Stimulated activated CD4-positive, alpha-beta T cell treated with anti-CD3 and anti-CD28 coated beads, TNF-alpha, amount 100 ng/mL, for 48 hours (primary cell): ENCODE measurements around the gene STPG1.
"Not testable (repeated sequence)": the region's sequence is repeated elsewhere in the genome, so short reads cannot be mapped to it uniquely, and the experiment has no call there.

ENCODE experiments used
- DNase-seq, 3 donors: peaks; one replicate each; pipeline ENCODE4 v3.0.0-alpha.2; 2020; ENCODE audit warnings: low read depth in 3 of 3

The STPG1 gene

GRCh38 chr1:24413350-24414163 lies at the start of gene STPG1:
TSS of gene STPG1 (minus strand) at chr1:24413782. CDS start at chr1:24401388, 12,394 bp downstream.
- DNase-seq: peak; percentile 66 to 75 (median 71)

GRCh38 chr1:24462128-24462527 lies 48.5 kb upstream of the STPG1 start:
- DNase-seq: not testable (repeated sequence)

- no peak for DNase-seq
Observed at GRCh38 chr1:24459551-24460266, 46.1 kb upstream of the STPG1 start.

- no peak for DNase-seq
Observed at GRCh38 chr1:24457866-24458265, 44.3 kb upstream of the STPG1 start.

GRCh38 chr1:24455272-24455671 lies 41.7 kb upstream of the STPG1 start:
- DNase-seq: no peak

GRCh38 chr1:24454673-24455072 lies 41.1 kb upstream of the STPG1 start:
- no peak for DNase-seq

- DNase-seq: no peak
Observed at GRCh38 chr1:24452922-24453485, 39.4 kb upstream of the STPG1 start.

GRCh38 chr1:24451746-24452145 lies 38.2 kb upstream of the STPG1 start:
- no peak for DNase-seq

GRCh38 chr1:24450857-24451397 lies 37.3 kb upstream of the STPG1 start:
- DNase-seq: no peak

- no peak for DNase-seq
Observed at GRCh38 chr1:24450316-24450715, 36.7 kb upstream of the STPG1 start.

GRCh38 chr1:24446446-24446845 lies 32.9 kb upstream of the STPG1 start:
- not testable (repeated sequence) for DNase-seq

GRCh38 chr1:24443241-24443656 lies 29.7 kb upstream of the STPG1 start:
- no peak for DNase-seq

GRCh38 chr1:24442764-24443163 lies 29.2 kb upstream of the STPG1 start:
- DNase-seq: no peak

- no peak for DNase-seq
Observed at GRCh38 chr1:24441996-24442668, 28.6 kb upstream of the STPG1 start.

GRCh38 chr1:24441480-24441879 lies 27.9 kb upstream of the STPG1 start:
- no peak for DNase-seq

- no peak for DNase-seq
Observed at GRCh38 chr1:24440436-24440835, 26.9 kb upstream of the STPG1 start.

GRCh38 chr1:24438423-24438901 lies 24.9 kb upstream of the STPG1 start:
- DNase-seq: no peak

GRCh38 chr1:24437631-24438396 lies 24.2 kb upstream of the STPG1 start:
- no peak for DNase-seq

- no peak for DNase-seq
Observed at GRCh38 chr1:24435782-24436365, 22.3 kb upstream of the STPG1 start.

GRCh38 chr1:24427545-24427862 lies 13.9 kb upstream of the STPG1 start:
- DNase-seq: no peak
